Prostate gland (tissue), 2 donors: Measurements from ENCODE around the gene UBL7. TPM values are rescaled to one million over a fixed set of nuclear protein-coding genes. Genes with fewer than 3 reads are reported as not detected.

ENCODE experiments used
- DNase-seq: peaks from one replicate; pipeline ENCODE4 v3.0.0-alpha.2; 2019; ENCODE audit warnings: low spot score
- H3K27ac ChIP-seq, 2 donors: fragments of 200-600 bp; sonication (generic); 2 replicates each; pipeline ENCODE4 v1.5.1; 2017 to 2019
- H3K27me3 ChIP-seq: fragments of 200-600 bp; sonication (generic); replicated peaks from 2 replicates; pipeline ENCODE4 v1.5.1; 2019; ENCODE audit not compliant: insufficient read depth
- H3K36me3 ChIP-seq, 2 donors: fragments of 200-600 bp; sonication (generic); 1 replicate in 1 of 2; 2 replicates in 1 of 2; pipeline versions ENCODE4 v1.5.1 to v1.8.1; 2017 to 2019
- H3K4me1 ChIP-seq: fragments of 200-600 bp; sonication (generic); replicated peaks from 2 replicates; pipeline ENCODE4 v1.5.1; 2019
- H3K4me3 ChIP-seq, 2 donors: fragments of 200-600 bp; sonication (generic); 2 replicates each; pipeline ENCODE4 v1.5.1; 2017 to 2019
- H3K9me3 ChIP-seq: fragments of 200-600 bp; sonication (generic); 2 replicates; pipeline ENCODE4 v1.5.1; 2017
- CTCF ChIP-seq, 4 experiments: fragments of 200-600 bp in 2 of 4; fragments of 450-650 bp in 2 of 4; sonication (generic) in 2 of 4; IDR thresholded peaks; 1 replicate in 3 of 4; 2 replicates in 1 of 4; pipeline ENCODE4 v1.5.1; 2016 to 2019; ENCODE audit warnings: antibody characterized with exemption in 4 of 4, mild to moderate bottlenecking in 2 of 4, moderate library complexity in 2 of 4
- POLR2A ChIP-seq: fragments of 450-650 bp; IDR thresholded peaks from one replicate; pipeline ENCODE4 v1.6.1; 2016; ENCODE audit warnings: antibody characterized with exemption, mild to moderate bottlenecking
- POLR2AphosphoS5 ChIP-seq: sonication (generic); formaldehyde crosslinking; IDR thresholded peaks from one replicate; pipeline ENCODE4 v1.6.1; 2017; ENCODE audit warnings: antibody characterized with exemption
- WGBS: methylation state at CpG from one replicate; pipeline ENCODE4 v1.1.5; 2018; 5-methylcytosine and 5-hydroxymethylcytosine counted together
- intact Hi-C: fragments of 100-400 bp; cut with DNase I; formaldehyde crosslinking; loops from one replicate; pipeline ENCODE4 v1.14.2; 2022
- total RNA-seq, 2 donors: library from RNA; depleted of rRNA; stranded (reverse); fragments of >200 nt; gene quantifications; one replicate each; pipeline ENCODE4 v1.1.0, GENCODE V29; 2016

Gene UBL7
- total RNA-seq, 2 donors from 2014 or later = 83.1 to 85.2 TPM

- H3K27me3 ChIP-seq = no peaks in the 10 kb centered on the region
- TF ChIP-seq POLR2AphosphoS5 = no peak
- no peak for TF ChIP-seq POLR2A
- no peak for TF ChIP-seq CTCF (IDR thresholded peaks at IDR 0.05)
- no peak for DNase-seq
- no peaks in the 10 kb centered on the region for H3K36me3 ChIP-seq
- intact Hi-C loops = no loop called here
- H3K27ac ChIP-seq = no peak overlapping the region
- no peak overlapping the region for H3K4me3 ChIP-seq
- no peaks in the 10 kb centered on the region for H3K4me1 ChIP-seq
- no peaks in the 10 kb centered on the region for H3K9me3 ChIP-seq
- WGBS = 60% methylated on average over 19 of the region's 19 CpGs
Observed at GRCh38 chr15:74415966-74416916, 44.7 kb downstream of the UBL7 start.

GRCh38 chr15:74414603-74415338 lies 46.2 kb downstream of the UBL7 start:
- 95% methylated on average over 12 of the region's 12 CpGs for WGBS
- no peak for DNase-seq
- Histone ChIP-seq H3K27ac (no peak overlapping the region), H3K9me3 (no peaks in the 10 kb centered on the region), H3K36me3 (no peaks in the 10 kb centered on the region), H3K4me1 (no peaks in the 10 kb centered on the region), H3K4me3 (no peak overlapping the region), H3K27me3 (no peaks in the 10 kb centered on the region)
- intact Hi-C loops = no loop called here
- TF ChIP-seq CTCF (IDR thresholded peaks at IDR 0.05) = no peak
- no peak for TF ChIP-seq POLR2AphosphoS5
- no peak for TF ChIP-seq POLR2A

- WGBS = 92% methylated on average over 5 of the region's 5 CpGs
- Histone ChIP-seq H3K4me1 (no peaks in the 10 kb centered on the region), H3K4me3 (no peak overlapping the region), H3K27ac (no peak overlapping the region), H3K27me3 (no peaks in the 10 kb centered on the region), H3K9me3 (no peaks in the 10 kb centered on the region), H3K36me3 (no peaks in the 10 kb centered on the region)
- no peak for DNase-seq
- TF ChIP-seq POLR2A = no peak
- no peak for TF ChIP-seq POLR2AphosphoS5
- TF ChIP-seq CTCF (IDR thresholded peaks at IDR 0.05) = no peak
- intact Hi-C loops = no loop called here
Observed at GRCh38 chr15:74414081-74414580, 46.8 kb downstream of the UBL7 start.

GRCh38 chr15:74413350-74414080 lies 47.4 kb downstream of the UBL7 start:
- no peaks in the 10 kb centered on the region for H3K27me3 ChIP-seq
- no peak for DNase-seq
- H3K4me1 ChIP-seq = no peaks in the 10 kb centered on the region
- no peaks in the 10 kb centered on the region for H3K9me3 ChIP-seq
- H3K36me3 ChIP-seq = no peaks in the 10 kb centered on the region
- intact Hi-C loops = no loop called here
- no peak overlapping the region for H3K27ac ChIP-seq
- 88% methylated on average over 9 of the region's 9 CpGs for WGBS
- no peak for TF ChIP-seq CTCF (IDR thresholded peaks at IDR 0.05)
- no peak for TF ChIP-seq POLR2AphosphoS5
- no peak for TF ChIP-seq POLR2A
- H3K4me3 ChIP-seq = no peak overlapping the region
